ENCODE data around the gene BTN3A1. TPM values are rescaled to one million over a fixed set of nuclear protein-coding genes. Genes with fewer than 3 reads are reported as not detected.

BTN3A1 gene
- total and polyA plus RNA-seq, 2 of the 13 experiments (the other 11 are each of a cell fraction or from before 2014, with no cell fraction given): 13.3 to 14.0 TPM

- TF ChIP-seq SNRNP70 (IDR thresholded peaks at IDR 0.05; ENCODE audit: low read depth, low read length): no peak
- TF ChIP-seq, protein P1, sequence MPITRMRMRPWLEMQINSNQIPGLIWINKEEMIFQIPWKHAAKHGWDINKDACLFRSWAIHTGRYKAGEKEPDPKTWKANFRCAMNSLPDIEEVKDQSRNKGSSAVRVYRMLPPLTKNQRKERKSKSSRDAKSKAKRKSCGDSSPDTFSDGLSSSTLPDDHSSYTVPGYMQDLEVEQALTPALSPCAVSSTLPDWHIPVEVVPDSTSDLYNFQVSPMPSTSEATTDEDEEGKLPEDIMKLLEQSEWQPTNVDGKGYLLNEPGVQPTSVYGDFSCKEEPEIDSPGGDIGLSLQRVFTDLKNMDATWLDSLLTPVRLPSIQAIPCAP (CRISPR knock-in tag; IDR thresholded peaks at IDR 0.05; ENCODE audit: low read depth): no peak
- 0 out of 2 replicates have a peak, but pooled peaks have one; percentile 48 for TF ChIP-seq ZNF891 (CRISPR knock-in tag; IDR thresholded peaks at IDR 0.05)
- no peak for TF ChIP-seq ZNF556 (CRISPR knock-in tag; IDR thresholded peaks at IDR 0.05; ENCODE audit: borderline replicate concordance)
- TF ChIP-seq, protein P2, sequence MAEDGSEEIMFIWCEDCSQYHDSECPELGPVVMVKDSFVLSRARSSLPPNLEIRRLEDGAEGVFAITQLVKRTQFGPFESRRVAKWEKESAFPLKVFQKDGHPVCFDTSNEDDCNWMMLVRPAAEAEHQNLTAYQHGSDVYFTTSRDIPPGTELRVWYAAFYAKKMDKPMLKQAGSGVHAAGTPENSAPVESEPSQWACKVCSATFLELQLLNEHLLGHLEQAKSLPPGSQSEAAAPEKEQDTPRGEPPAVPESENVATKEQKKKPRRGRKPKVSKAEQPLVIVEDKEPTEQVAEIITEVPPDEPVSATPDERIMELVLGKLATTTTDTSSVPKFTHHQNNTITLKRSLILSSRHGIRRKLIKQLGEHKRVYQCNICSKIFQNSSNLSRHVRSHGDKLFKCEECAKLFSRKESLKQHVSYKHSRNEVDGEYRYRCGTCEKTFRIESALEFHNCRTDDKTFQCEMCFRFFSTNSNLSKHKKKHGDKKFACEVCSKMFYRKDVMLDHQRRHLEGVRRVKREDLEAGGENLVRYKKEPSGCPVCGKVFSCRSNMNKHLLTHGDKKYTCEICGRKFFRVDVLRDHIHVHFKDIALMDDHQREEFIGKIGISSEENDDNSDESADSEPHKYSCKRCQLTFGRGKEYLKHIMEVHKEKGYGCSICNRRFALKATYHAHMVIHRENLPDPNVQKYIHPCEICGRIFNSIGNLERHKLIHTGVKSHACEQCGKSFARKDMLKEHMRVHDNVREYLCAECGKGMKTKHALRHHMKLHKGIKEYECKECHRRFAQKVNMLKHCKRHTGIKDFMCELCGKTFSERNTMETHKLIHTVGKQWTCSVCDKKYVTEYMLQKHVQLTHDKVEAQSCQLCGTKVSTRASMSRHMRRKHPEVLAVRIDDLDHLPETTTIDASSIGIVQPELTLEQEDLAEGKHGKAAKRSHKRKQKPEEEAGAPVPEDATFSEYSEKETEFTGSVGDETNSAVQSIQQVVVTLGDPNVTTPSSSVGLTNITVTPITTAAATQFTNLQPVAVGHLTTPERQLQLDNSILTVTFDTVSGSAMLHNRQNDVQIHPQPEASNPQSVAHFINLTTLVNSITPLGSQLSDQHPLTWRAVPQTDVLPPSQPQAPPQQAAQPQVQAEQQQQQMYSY (CRISPR knock-in tag; IDR thresholded peaks at IDR 0.05): 0 out of 2 replicates have a peak, but pooled peaks have one; percentile 36
- TF ChIP-seq ZNF512 (CRISPR knock-in tag; IDR thresholded peaks at IDR 0.05): no peak
- TF ChIP-seq CENPT (CRISPR knock-in tag; IDR thresholded peaks at IDR 0.05; ENCODE audit: low read depth): no peak
- TF ChIP-seq IKZF4 (CRISPR knock-in tag; IDR thresholded peaks at IDR 0.05; ENCODE audit: borderline replicate concordance, low read depth, not compliant biosample characterization): no peak
- peak; percentile 27 for TF ChIP-seq ZNF547 (CRISPR knock-in tag; IDR thresholded peaks at IDR 0.05)
- TF ChIP-seq KDM1A (CRISPR knock-in tag; IDR thresholded peaks at IDR 0.05): no peak
- TF ChIP-seq ZNF549 (CRISPR knock-in tag; IDR thresholded peaks at IDR 0.05): no peak
- no peak for TF ChIP-seq ZNF460 (CRISPR knock-in tag; IDR thresholded peaks at IDR 0.05; ENCODE audit: borderline replicate concordance)
- no peak for TF ChIP-seq GPN1 (CRISPR knock-in tag; IDR thresholded peaks at IDR 0.05; ENCODE audit: borderline replicate concordance)
- TF ChIP-seq ZNF142 (CRISPR knock-in tag; IDR thresholded peaks at IDR 0.05): 0 out of 2 replicates have a peak, but pooled peaks have one; percentile 64
Measured at GRCh38 chr6:26421259-26422144, 19.4 kb downstream of the BTN3A1 start (continued).
